Upper lobe of right lung (tissue), 1 donor: ENCODE results near the gene ZNF280B. TPM values are rescaled to one million over a fixed set of nuclear protein-coding genes. Genes with fewer than 3 reads are reported as not detected.

Source experiments
- ATAC-seq: fragments of 200-7000 bp; cut with Tn5 transposase; one replicate; pipeline ENCODE4 v1.9.1; 2020; ENCODE audit warnings: mild to moderate bottlenecking, moderate library complexity
- DNase-seq: peaks from one replicate; pipeline ENCODE4 v3.0.0-alpha.2; 2020
- H3K27ac ChIP-seq: fragments of 200-600 bp; one replicate; pipeline ENCODE4 v1.8.0; 2022
- H3K27me3 ChIP-seq: fragments of 200-600 bp; one replicate; pipeline ENCODE4 v1.8.0; 2022; ENCODE audit warnings: mild to moderate bottlenecking
- H3K36me3 ChIP-seq: fragments of 200-600 bp; one replicate; pipeline ENCODE4 v1.8.0; 2022
- H3K4me1 ChIP-seq: fragments of 200-600 bp; one replicate; pipeline ENCODE4 v1.8.0; 2022
- H3K4me3 ChIP-seq: fragments of 200-600 bp; one replicate; pipeline ENCODE4 v1.8.0; 2022; ENCODE audit warnings: mild to moderate bottlenecking
- H3K9me3 ChIP-seq: fragments of 200-600 bp; one replicate; pipeline ENCODE4 v1.8.0; 2022
- CTCF ChIP-seq: fragments of 200-600 bp; IDR thresholded peaks from one replicate; pipeline ENCODE4 v1.8.0; 2022; ENCODE audit warnings: antibody characterized with exemption
- intact Hi-C: fragments of 100-400 bp; cut with DNase I; formaldehyde crosslinking; loops from one replicate; pipeline ENCODE4 v1.11.0; 2022
- total RNA-seq: library from RNA; stranded (reverse); fragmentation: NEBNext Ultra II Directional; extraction: Animal tissue kit (Norgen Biotek cat#: 25700); gene quantifications from one replicate; pipeline ENCODE4 v1.2.1, GENCODE V29; 2021
- donor health status: DM: no; HTN: yes; CAD: no; lungs with severe emphysema.

The ZNF280B gene
- total RNA-seq, 1 donor from 2014 or later: 0.49 TPM

- Histone ChIP-seq H3K4me1 (no peaks in the 10 kb centered on the region), H3K9me3 (peaks cover 16% of the 10 kb centered on the region), H3K36me3 (no peaks in the 10 kb centered on the region), H3K4me3 (no peak overlapping the region), H3K27me3 (peaks cover 37% of the 10 kb centered on the region), H3K27ac (no peak overlapping the region)
- no peak for ATAC-seq
- TF ChIP-seq CTCF: no peak
- no peak for DNase-seq
- intact Hi-C loops: no loop called here
These were observed 49.5 kb downstream of the ZNF280B start for GRCh38 chr22:22458896-22459588.

- DNase-seq: no peak
- H3K4me1 ChIP-seq: no peaks in the 10 kb centered on the region
- H3K4me3 ChIP-seq: no peak overlapping the region
- no peak overlapping the region for H3K27ac ChIP-seq
- peaks cover 37% of the 10 kb centered on the region for H3K27me3 ChIP-seq
- ATAC-seq: no peak
- H3K9me3 ChIP-seq: peaks cover 16% of the 10 kb centered on the region
- no peaks in the 10 kb centered on the region for H3K36me3 ChIP-seq
- TF ChIP-seq CTCF: no peak
- intact Hi-C loops: no loop called here
These were observed 50.2 kb downstream of the ZNF280B start for GRCh38 chr22:22458387-22458786.

GRCh38 chr22:22454997-22455396 is 53.5 kb downstream of the ZNF280B start:
- Histone ChIP-seq H3K27me3 (peaks cover 8% of the 10 kb centered on the region), H3K4me3 (no peak overlapping the region), H3K9me3 (peaks cover 16% of the 10 kb centered on the region), H3K27ac (no peak overlapping the region), H3K4me1 (no peaks in the 10 kb centered on the region), H3K36me3 (no peaks in the 10 kb centered on the region)
- no peak for TF ChIP-seq CTCF
- DNase-seq: no peak
- ATAC-seq: no peak
- intact Hi-C loops: no loop called here

GRCh38 chr22:22452996-22453686 is 55.4 kb downstream of the ZNF280B start:
- H3K27me3 ChIP-seq: peaks cover 6% of the 10 kb centered on the region
- no peak for TF ChIP-seq CTCF
- H3K4me1 ChIP-seq: no peaks in the 10 kb centered on the region
- H3K4me3 ChIP-seq: no peak overlapping the region
- no peaks in the 10 kb centered on the region for H3K9me3 ChIP-seq
- ATAC-seq (no peak), DNase-seq (no peak)
- intact Hi-C loops: no loop called here
- H3K27ac ChIP-seq: no peak overlapping the region
- H3K36me3 ChIP-seq: no peaks in the 10 kb centered on the region

- DNase-seq (no peak), ATAC-seq (no peak)
- Histone ChIP-seq H3K4me3 (no peak overlapping the region), H3K27me3 (peaks cover 6% of the 10 kb centered on the region), H3K4me1 (no peaks in the 10 kb centered on the region), H3K27ac (no peak overlapping the region), H3K9me3 (no peaks in the 10 kb centered on the region), H3K36me3 (no peaks in the 10 kb centered on the region)
- intact Hi-C loops: no loop called here
- no peak for TF ChIP-seq CTCF
These were observed 56.3 kb downstream of the ZNF280B start for GRCh38 chr22:22452211-22452610.
